Keratinocyte (primary cell): ENCODE data around the gene STAG3. TPM values are rescaled to one million over a fixed set of nuclear protein-coding genes. Genes with fewer than 3 reads are reported as not detected.
"Not testable (repeated sequence)": the region's sequence is repeated elsewhere in the genome, so short reads cannot be mapped to it uniquely, and the experiment has no call there.

Experiments used
- DNase-seq: peaks from one replicate; pipeline ENCODE4 v3.0.0-alpha.2; 2011; ENCODE audit warnings: low read depth, missing footprints, low spot score
- FAIRE-seq: peaks from 2 replicates; lab custom pipeline; 2011; peaks lifted over from hg19 to GRCh38; lab: Jason Lieb, UNC
- H2AFZ ChIP-seq: 2 replicates; pipeline ENCODE4 v1.6.0; 2012; ENCODE audit warnings: low read length, control low read depth, inconsistent platforms; ENCODE audit not compliant: control insufficient read depth
- H3K27ac ChIP-seq: 2 replicates; pipeline ENCODE4 v1.5.1; 2011; ENCODE audit warnings: low read length; ENCODE audit not compliant: control insufficient read depth, insufficient read depth
- H3K27me3 ChIP-seq: 3 replicates; pipeline ENCODE4 v1.6.0; 2011; ENCODE audit warnings: low read length; ENCODE audit not compliant: control insufficient read depth, insufficient read depth; ENCODE audit errors: extremely low read depth
- H3K36me3 ChIP-seq, 2 experiments: 2 replicates in 1 of 2; 3 replicates in 1 of 2; pipeline ENCODE4 v1.5.1; 2011; ENCODE audit warnings: low read length in 2 of 2, mild to moderate bottlenecking in 1 of 2; ENCODE audit not compliant: control insufficient read depth in 2 of 2, insufficient read depth in 2 of 2; ENCODE audit errors: extremely low read depth in 1 of 2
- H3K4me1 ChIP-seq: 3 replicates; pipeline ENCODE4 v1.5.1; 2011; ENCODE audit warnings: low read length; ENCODE audit not compliant: control insufficient read depth, insufficient read depth; ENCODE audit errors: extremely low read depth
- H3K4me2 ChIP-seq: 3 replicates; pipeline ENCODE4 v1.6.0; 2011; ENCODE audit warnings: low read depth, low read length; ENCODE audit not compliant: control insufficient read depth, insufficient read depth; ENCODE audit errors: extremely low read depth
- H3K4me3 ChIP-seq, 3 experiments: fragments of 200-600 bp in 1 of 3; sonication (generic) in 1 of 3; 2 replicates in 2 of 3; 3 replicates in 1 of 3; pipeline ENCODE4 v1.5.1; 2011 to 2016; ENCODE audit warnings: low read length in 3 of 3, mild to moderate bottlenecking in 3 of 3, control low read depth in 2 of 3, inconsistent platforms in 1 of 3, low read depth in 1 of 3, mixed read lengths in 1 of 3, mixed run types in 1 of 3, moderate library complexity in 1 of 3; ENCODE audit not compliant: control insufficient read depth in 2 of 3, insufficient read depth in 2 of 3; ENCODE audit errors: extremely low read depth in 1 of 3
- H3K79me2 ChIP-seq: 2 replicates; pipeline ENCODE4 v1.6.0; 2012; ENCODE audit warnings: low read length; ENCODE audit not compliant: control insufficient read depth, insufficient read depth
- H3K9ac ChIP-seq: 3 replicates; pipeline ENCODE4 v1.6.0; 2011; ENCODE audit warnings: low read length; ENCODE audit not compliant: control insufficient read depth, insufficient read depth; ENCODE audit errors: extremely low read depth
- H3K9me1 ChIP-seq: 3 replicates; pipeline ENCODE4 v1.6.0; 2011; ENCODE audit warnings: low read length; ENCODE audit not compliant: control insufficient read depth, insufficient read depth; ENCODE audit errors: extremely low read depth
- H3K9me3 ChIP-seq: 2 replicates; pipeline ENCODE4 v1.5.1; 2012; ENCODE audit warnings: low read depth, low read length; ENCODE audit not compliant: control insufficient read depth
- H4K20me1 ChIP-seq: 3 replicates; pipeline ENCODE4 v1.6.0; 2011; ENCODE audit warnings: low read length; ENCODE audit not compliant: control insufficient read depth, insufficient read depth; ENCODE audit errors: extremely low read depth
- EZH2 ChIP-seq: IDR thresholded peaks from one replicate; pipeline ENCODE4 v1.6.1; 2012; ENCODE audit warnings: inconsistent platforms, mild to moderate bottlenecking, low read length, moderate library complexity
- dilution Hi-C: fragments of 300-500 bp; cut with MboI; formaldehyde crosslinking; loops from one replicate; pipeline ENCODE4 v1.7.0; 2020; ENCODE audit warnings: low sequenced_read_pairs; ENCODE audit not compliant: extremely low pct_ligation_motif_present
- polyA plus RNA-seq, 5 experiments: library from polyadenylated mRNA; depleted of rRNA in 3 of 5; stranded (reverse) in 3 of 5; stranded (forward) in 1 of 5; unstranded in 1 of 5; fragments of >200 nt; gene quantifications; 1 replicate in 1 of 5; 2 replicates in 3 of 5; 3 replicates in 1 of 5; pipeline versions ENCODE4 v1.2.1 to v1.2.3, GENCODE V29; 2011 to 2012; ENCODE audit warnings: missing spikeins in 2 of 5, low read depth in 1 of 5, low replicate concordance in 1 of 5
- TF ChIP-seq, protein P1 (sequence below), 3 experiments: IDR thresholded peaks in 1 of 3; conservative IDR thresholded peaks in 1 of 3; optimal IDR thresholded peaks in 1 of 3; 2 replicates in 2 of 3; 3 replicates in 1 of 3; pipeline versions ENCODE3 to v1.5.1; 2011; ENCODE audit warnings: low read length in 3 of 3, mild to moderate bottlenecking in 3 of 3, moderate library complexity in 2 of 3, control low read depth in 1 of 3, inconsistent platforms in 1 of 3; ENCODE audit not compliant: insufficient read depth in 2 of 3; ENCODE audit errors: extremely low read depth in 1 of 3

The STAG3 gene
- polyA plus RNA-seq, 1 donor (not counting 4 experiments of a cell fraction or from before 2014, with no cell fraction given): 0.28 TPM

- no peaks in the 10 kb centered on the region for H3K79me2 ChIP-seq
- H3K9me1 ChIP-seq: no peaks in the 10 kb centered on the region
- H3K27me3 ChIP-seq: no peaks in the 10 kb centered on the region
- dilution Hi-C loops: no loop called here
- FAIRE-seq (no peak), DNase-seq (no peak)
- H3K9me3 ChIP-seq: no peaks in the 10 kb centered on the region
- H2AFZ ChIP-seq: no peak overlapping the region
- H3K36me3 ChIP-seq: no peaks in the 10 kb centered on the region
- H3K9ac ChIP-seq: no peak overlapping the region
- TF ChIP-seq EZH2: no peak
- TF ChIP-seq, protein P1, sequence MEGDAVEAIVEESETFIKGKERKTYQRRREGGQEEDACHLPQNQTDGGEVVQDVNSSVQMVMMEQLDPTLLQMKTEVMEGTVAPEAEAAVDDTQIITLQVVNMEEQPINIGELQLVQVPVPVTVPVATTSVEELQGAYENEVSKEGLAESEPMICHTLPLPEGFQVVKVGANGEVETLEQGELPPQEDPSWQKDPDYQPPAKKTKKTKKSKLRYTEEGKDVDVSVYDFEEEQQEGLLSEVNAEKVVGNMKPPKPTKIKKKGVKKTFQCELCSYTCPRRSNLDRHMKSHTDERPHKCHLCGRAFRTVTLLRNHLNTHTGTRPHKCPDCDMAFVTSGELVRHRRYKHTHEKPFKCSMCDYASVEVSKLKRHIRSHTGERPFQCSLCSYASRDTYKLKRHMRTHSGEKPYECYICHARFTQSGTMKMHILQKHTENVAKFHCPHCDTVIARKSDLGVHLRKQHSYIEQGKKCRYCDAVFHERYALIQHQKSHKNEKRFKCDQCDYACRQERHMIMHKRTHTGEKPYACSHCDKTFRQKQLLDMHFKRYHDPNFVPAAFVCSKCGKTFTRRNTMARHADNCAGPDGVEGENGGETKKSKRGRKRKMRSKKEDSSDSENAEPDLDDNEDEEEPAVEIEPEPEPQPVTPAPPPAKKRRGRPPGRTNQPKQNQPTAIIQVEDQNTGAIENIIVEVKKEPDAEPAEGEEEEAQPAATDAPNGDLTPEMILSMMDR (optimal IDR thresholded peaks at IDR 0.05 in 1 of 3, IDR thresholded peaks at IDR 0.05 in 1 of 3, conservative IDR thresholded peaks at IDR 0.05 in 1 of 3; ENCODE audit: extremely low read depth in 1 of 3, insufficient read depth in 2 of 3, low read length in 3 of 3): no peak
- no peaks in the 10 kb centered on the region for H4K20me1 ChIP-seq
- no peaks in the 10 kb centered on the region for H3K4me1 ChIP-seq
- no peak overlapping the region for H3K4me2 ChIP-seq
- no peak overlapping the region for H3K27ac ChIP-seq
- no peak overlapping the region for H3K4me3 ChIP-seq
Measured at GRCh38 chr7:100221767-100222444, 44.2 kb downstream of the STAG3 start.

DNA sequence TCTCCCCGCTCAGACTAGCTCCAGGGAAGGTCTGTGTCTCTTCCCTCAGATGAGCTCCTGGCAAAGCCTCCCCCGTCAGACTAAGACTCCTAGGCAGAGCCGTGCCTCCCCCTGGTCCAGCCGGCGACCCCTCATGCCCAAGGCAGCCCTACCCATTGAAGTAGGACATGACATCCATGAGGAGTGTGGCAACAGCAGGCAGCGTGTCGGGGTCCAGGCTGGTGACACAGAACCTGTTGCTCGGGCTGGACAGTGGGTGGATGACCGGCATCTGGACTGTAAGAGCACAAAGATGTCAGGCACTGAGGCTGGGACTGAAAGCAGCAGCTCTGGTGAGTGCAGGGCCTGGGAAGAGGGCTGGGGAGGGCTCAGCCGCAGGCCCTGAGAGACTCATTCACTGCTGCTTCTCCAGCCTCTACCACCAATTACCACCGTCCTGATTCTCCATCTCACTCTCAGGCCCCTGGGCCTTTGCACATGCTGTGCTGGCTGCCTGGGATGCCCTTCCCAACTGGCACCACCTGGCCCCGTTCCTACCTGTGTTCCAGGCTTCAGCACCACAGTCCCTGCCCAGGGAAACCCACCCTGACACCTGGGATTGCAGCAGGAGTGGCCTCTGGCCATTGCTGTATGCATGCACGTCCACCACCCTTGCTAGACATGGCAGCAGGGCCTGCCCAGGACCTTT lies 44.9 kb downstream of the STAG3 start:
- TF ChIP-seq, protein P1 (optimal IDR thresholded peaks at IDR 0.05 in 1 of 3, IDR thresholded peaks at IDR 0.05 in 1 of 3, conservative IDR thresholded peaks at IDR 0.05 in 1 of 3; ENCODE audit: extremely low read depth in 1 of 3, insufficient read depth in 2 of 3, low read length in 3 of 3): no peak
- no peak for TF ChIP-seq EZH2
- H4K20me1 ChIP-seq: no peaks in the 10 kb centered on the region
- H3K9ac ChIP-seq: no peak overlapping the region
- H3K36me3 ChIP-seq: no peaks in the 10 kb centered on the region
- H3K27ac ChIP-seq: no peak overlapping the region
- H2AFZ ChIP-seq: no peak overlapping the region
- H3K27me3 ChIP-seq: no peaks in the 10 kb centered on the region
- DNase-seq: no peak
- dilution Hi-C loops: no loop called here
- H3K4me3 ChIP-seq: no peak overlapping the region
- no peaks in the 10 kb centered on the region for H3K4me1 ChIP-seq
- no peaks in the 10 kb centered on the region for H3K9me1 ChIP-seq
- H3K4me2 ChIP-seq: no peak overlapping the region
- no peaks in the 10 kb centered on the region for H3K9me3 ChIP-seq
- H3K79me2 ChIP-seq: no peaks in the 10 kb centered on the region
- FAIRE-seq: no peak

GRCh38 chr7:100223376-100223927 lies 45.7 kb downstream of the STAG3 start:
- FAIRE-seq, H3K4me3 ChIP-seq, H3K79me2 ChIP-seq, H3K27ac ChIP-seq, H3K4me2 ChIP-seq, H3K9ac ChIP-seq, H2AFZ ChIP-seq, DNase-seq, H3K4me1 ChIP-seq, H4K20me1 ChIP-seq, H3K9me3 ChIP-seq, H3K9me1 ChIP-seq, dilution Hi-C loops, H3K27me3 ChIP-seq, H3K36me3 ChIP-seq: not testable (repeated sequence)
